Stimulated activated CD4-positive, alpha-beta T cell treated with anti-CD3 and anti-CD28 coated beads, Interleukin-4, amount 100 ng/mL, for 1 hour (primary cell): Measurements from ENCODE around the gene S100A2.
"Not testable (repeated sequence)": the region's sequence is repeated elsewhere in the genome, so short reads cannot be mapped to it uniquely, and the experiment has no call there.

Experiments used
- DNase-seq: peaks from one replicate; pipeline ENCODE4 v3.0.0-alpha.2; 2020

The S100A2 gene

GRCh38 chr1:153588033-153588432 is 22.4 kb upstream of the S100A2 start:
- not testable (repeated sequence) for DNase-seq

- DNase-seq, result no peak
These were observed 21.7 kb upstream of the S100A2 start for GRCh38 chr1:153587314-153587713.

GRCh38 chr1:153586347-153586746 is 20.7 kb upstream of the S100A2 start:
- no peak for DNase-seq

GRCh38 chr1:153585006-153585405 is 19.4 kb upstream of the S100A2 start:
- DNase-seq, result no peak

GRCh38 chr1:153583976-153584375 is 18.3 kb upstream of the S100A2 start:
- no peak for DNase-seq

- DNase-seq, result not testable (repeated sequence)
These were observed 17.9 kb upstream of the S100A2 start for GRCh38 chr1:153583514-153583913.

GRCh38 chr1:153582836-153583235 is 17.2 kb upstream of the S100A2 start:
- DNase-seq, result not testable (repeated sequence)

GRCh38 chr1:153578936-153579335 is 13.3 kb upstream of the S100A2 start:
- no peak for DNase-seq

GRCh38 chr1:153578490-153578889 is 12.8 kb upstream of the S100A2 start:
- no peak for DNase-seq

GRCh38 chr1:153577624-153578051 is 12.0 kb upstream of the S100A2 start:
- no peak for DNase-seq

- DNase-seq, result no peak
These were observed 11.5 kb upstream of the S100A2 start for GRCh38 chr1:153577138-153577537.

GRCh38 chr1:153575497-153575896 is 9.9 kb upstream of the S100A2 start:
- DNase-seq, result not testable (repeated sequence)

- DNase-seq, result not testable (repeated sequence)
These were observed 9.4 kb upstream of the S100A2 start for GRCh38 chr1:153575081-153575491.

GRCh38 chr1:153573351-153573750 is 7.7 kb upstream of the S100A2 start:
- DNase-seq, result no peak

GRCh38 chr1:153572569-153573015 is 6.9 kb upstream of the S100A2 start:
- peak; percentile 51 for DNase-seq

- no peak for DNase-seq
These were observed 6.1 kb upstream of the S100A2 start for GRCh38 chr1:153571706-153572105.

GRCh38 chr1:153570874-153571273 is 5.2 kb upstream of the S100A2 start:
- no peak for DNase-seq

GRCh38 chr1:153569465-153569864 is 3.8 kb upstream of the S100A2 start:
- DNase-seq, result no peak

GRCh38 chr1:153568367-153569099 is 2.9 kb upstream of the S100A2 start:
- peak; percentile 80 for DNase-seq

- DNase-seq, result peak; percentile 44
These were observed 2.1 kb upstream of the S100A2 start for GRCh38 chr1:153567621-153568366.

GRCh38 chr1:153566414-153567371 is 1.0 kb upstream of the S100A2 start:
- DNase-seq, result peak; percentile 86

GRCh38 chr1:153563991-153564390 is 1.7 kb downstream of the S100A2 start:
- DNase-seq, result no peak

GRCh38 chr1:153563483-153563901 is 2.2 kb downstream of the S100A2 start:
- DNase-seq, result no peak
